22Rv1 (cell line): ENCODE measurements around the gene FBN1.

Experiments used
- H3K27ac ChIP-seq: fragments of 450-650 bp; 2 replicates; pipeline ENCODE4 v1.5.1; 2017
- CTCF ChIP-seq: fragments of 450-650 bp; IDR thresholded peaks from 2 replicates; pipeline ENCODE4 v1.5.1; 2017; ENCODE audit warnings: mild to moderate bottlenecking
- ZFX ChIP-seq: fragments of 450-650 bp; IDR thresholded peaks from 2 replicates; pipeline ENCODE4 v1.6.1; 2017; ENCODE audit warnings: antibody characterized with exemption, borderline replicate concordance

The FBN1 gene

GRCh38 chr15:48437178-48437577 is 208.3 kb downstream of the FBN1 start:
- no peak for TF ChIP-seq ZFX
- H3K27ac ChIP-seq, result no peak overlapping the region

DNA sequence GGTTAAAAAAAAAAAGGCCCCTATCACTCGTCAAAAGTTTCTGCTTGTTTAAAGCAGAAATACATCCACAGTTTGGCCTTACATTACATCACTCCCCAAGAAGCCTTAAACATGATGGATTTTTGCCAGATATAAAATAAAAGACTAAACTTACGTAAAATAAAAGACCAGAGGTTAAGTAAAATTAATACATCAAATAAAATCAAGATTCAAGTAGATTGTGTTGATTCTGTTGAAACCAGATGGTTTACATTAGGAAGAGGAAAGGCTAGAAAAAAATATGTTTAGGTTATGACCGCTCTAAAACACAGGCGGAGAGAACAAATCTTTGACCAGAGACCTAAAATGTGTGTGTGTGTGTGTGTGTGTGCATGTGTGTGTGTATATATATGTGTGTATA is 210.2 kb downstream of the FBN1 start:
- no peak overlapping the region for H3K27ac ChIP-seq
- TF ChIP-seq ZFX, result no peak
- no peak for TF ChIP-seq CTCF

- no peak overlapping the region for H3K27ac ChIP-seq
- TF ChIP-seq CTCF, result no peak
- TF ChIP-seq ZFX, result no peak
These were observed 212.2 kb downstream of the FBN1 start for GRCh38 chr15:48433226-48433886.

- TF ChIP-seq CTCF (no peak), ZFX (no peak)
- H3K27ac ChIP-seq, result no peak overlapping the region
These were observed 212.8 kb downstream of the FBN1 start for GRCh38 chr15:48432688-48433087.

GRCh38 chr15:48427960-48428547 is 217.5 kb downstream of the FBN1 start:
- no peak overlapping the region for H3K27ac ChIP-seq

GRCh38 chr15:48427479-48427878 is 218.0 kb downstream of the FBN1 start:
- no peak overlapping the region for H3K27ac ChIP-seq
- TF ChIP-seq CTCF, result no peak
- TF ChIP-seq ZFX, result no peak

More at GRCh38 chr15:48427960-48428547, 217.5 kb downstream of the FBN1 start:
- TF ChIP-seq CTCF, result no peak

GRCh38 chr15:48426941-48427340 is 218.6 kb downstream of the FBN1 start:
- no peak overlapping the region for H3K27ac ChIP-seq
- no peak for TF ChIP-seq ZFX
- TF ChIP-seq CTCF, result no peak
